HUES48 (cell line): ENCODE data around the gene TBC1D24.

ENCODE experiments used
- H3K27ac ChIP-seq: one replicate; pipeline ENCODE4 v1.7.0; 2013; ENCODE audit warnings: low read depth, low read length, inconsistent platforms
- H3K27me3 ChIP-seq: 2 replicates; pipeline ENCODE4 v1.6.1; 2013; ENCODE audit warnings: mild to moderate bottlenecking, low read length; ENCODE audit not compliant: control insufficient read depth, insufficient read depth
- H3K36me3 ChIP-seq: 2 replicates; pipeline ENCODE4 v1.6.1; 2013; ENCODE audit warnings: low read length; ENCODE audit not compliant: control insufficient read depth, insufficient read depth
- H3K4me1 ChIP-seq: 2 replicates; pipeline ENCODE4 v1.6.1; 2013; ENCODE audit warnings: mild to moderate bottlenecking, low read length; ENCODE audit not compliant: control insufficient read depth, insufficient read depth
- H3K4me3 ChIP-seq: 2 replicates; pipeline ENCODE4 v1.5.1; 2013; ENCODE audit warnings: mild to moderate bottlenecking, low read depth, low read length
- H3K9ac ChIP-seq: 2 replicates; pipeline ENCODE4 v1.6.1; 2013; ENCODE audit warnings: mild to moderate bottlenecking, low read depth, low read length, moderate library complexity
- H3K9me3 ChIP-seq: 2 replicates; pipeline ENCODE4 v1.6.1; 2013; ENCODE audit warnings: low read length; ENCODE audit not compliant: control insufficient read depth, insufficient read depth

Gene TBC1D24

DNA sequence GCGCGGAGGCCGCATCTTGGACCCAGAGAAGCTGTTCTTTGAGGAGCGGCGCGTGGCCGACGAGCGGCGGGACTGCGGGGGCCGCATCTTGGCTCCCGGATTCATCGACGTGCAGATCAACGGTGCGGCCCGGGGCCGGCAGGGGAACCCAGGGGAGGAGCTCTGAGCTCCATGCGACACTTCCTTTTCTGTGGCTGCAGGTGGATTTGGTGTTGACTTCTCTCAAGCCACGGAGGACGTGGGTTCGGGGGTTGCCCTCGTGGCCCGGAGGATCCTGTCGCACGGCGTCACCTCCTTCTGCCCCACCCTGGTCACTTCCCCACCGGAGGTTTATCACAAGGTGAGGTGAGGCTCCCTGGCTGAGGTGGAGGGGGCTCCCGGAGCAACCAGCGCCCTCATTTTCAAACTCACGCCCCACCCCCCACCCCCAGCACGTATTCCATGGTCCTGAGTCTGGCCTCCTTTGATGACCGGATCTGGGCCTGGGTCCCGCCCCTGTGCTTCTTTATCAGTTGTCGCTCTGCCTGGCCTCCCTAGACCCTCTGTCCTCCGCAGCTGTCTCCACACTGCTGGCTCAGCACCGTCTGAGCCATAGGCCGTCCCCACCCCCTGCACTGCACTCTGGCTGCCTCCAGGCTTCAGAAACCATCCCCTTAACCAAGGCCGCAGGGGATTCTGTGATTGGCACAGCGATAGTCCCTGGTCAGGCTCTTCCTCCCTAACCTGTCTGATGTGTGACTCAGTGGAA lies 46.0 kb downstream of the TBC1D24 start:
- Histone ChIP-seq H3K36me3 (peaks cover 32% of the 10 kb centered on the region), H3K9ac (peak overlapping the region; percentile 74), H3K4me3 (peak overlapping the region; percentile 73), H3K27ac (peak overlapping the region; percentile 47), H3K4me1 (peaks cover 6% of the 10 kb centered on the region; the same call in 1 of the 2 replicates), H3K9me3 (no peaks in the 10 kb centered on the region), H3K27me3 (no peaks in the 10 kb centered on the region)

DNA sequence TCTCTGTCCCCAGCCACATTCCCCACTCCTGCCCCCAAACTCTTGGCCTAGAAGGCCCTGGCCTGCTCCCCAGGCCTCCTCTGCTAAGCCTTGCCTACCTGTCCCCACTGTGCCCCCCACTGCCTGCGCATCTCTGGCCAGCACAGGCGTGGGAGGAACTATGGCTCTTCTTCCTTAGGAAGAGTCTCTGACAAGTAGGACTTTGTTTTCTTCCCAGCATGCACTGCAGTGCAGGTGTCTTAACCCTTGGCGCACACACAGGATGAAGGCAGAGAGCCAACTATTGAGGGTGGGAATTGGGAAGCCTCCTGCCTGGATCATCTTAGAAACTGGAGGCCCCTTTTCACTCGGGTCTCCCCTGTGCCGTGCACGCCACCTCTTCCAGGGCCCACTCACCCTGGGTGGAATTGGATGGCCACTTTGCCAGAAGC lies 48.9 kb downstream of the TBC1D24 start:
- peaks cover 6% of the 10 kb centered on the region; the same call in 1 of the 2 replicates for H3K4me1 ChIP-seq
- H3K27ac ChIP-seq = no peak overlapping the region
- no peaks in the 10 kb centered on the region for H3K9me3 ChIP-seq
- H3K27me3 ChIP-seq = no peaks in the 10 kb centered on the region
- H3K4me3 ChIP-seq = no peak overlapping the region
- H3K36me3 ChIP-seq = peaks cover 52% of the 10 kb centered on the region
- H3K9ac ChIP-seq = no peak overlapping the region

DNA sequence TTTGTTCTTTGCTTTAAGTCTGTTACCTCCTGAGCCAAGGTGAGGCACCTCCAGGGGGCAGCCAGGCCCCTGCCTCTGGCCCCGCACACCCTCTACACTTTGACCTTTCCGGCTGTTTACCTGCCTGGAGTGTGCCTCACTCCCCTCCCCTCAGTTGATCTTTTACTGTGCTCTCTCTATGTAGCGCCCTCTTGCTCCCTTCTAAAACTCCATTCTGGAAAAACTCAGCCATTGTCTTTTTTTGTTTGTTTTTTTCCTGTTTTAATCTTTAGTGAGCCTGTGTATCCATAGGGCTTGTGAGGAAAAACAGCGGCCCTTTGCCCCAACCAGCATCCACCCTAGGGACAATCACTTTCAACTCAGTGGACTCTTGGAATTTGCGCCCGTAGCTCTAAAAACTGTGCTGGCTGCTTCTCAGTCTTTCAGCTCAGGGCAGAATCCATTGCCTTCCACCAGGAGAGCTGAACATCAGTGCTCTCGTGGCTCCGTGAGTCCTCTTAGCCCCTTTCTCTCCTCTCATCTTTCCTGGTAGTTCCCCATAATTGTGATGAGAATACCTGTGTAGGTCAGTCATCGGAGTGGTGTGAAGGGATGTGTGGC lies 49.5 kb downstream of the TBC1D24 start:
- Histone ChIP-seq H3K4me1 (peaks cover 6% of the 10 kb centered on the region; the same call in 1 of the 2 replicates), H3K27ac (no peak overlapping the region), H3K4me3 (no peak overlapping the region), H3K9me3 (no peaks in the 10 kb centered on the region), H3K9ac (no peak overlapping the region), H3K36me3 (peaks cover 58% of the 10 kb centered on the region), H3K27me3 (no peaks in the 10 kb centered on the region)

DNA sequence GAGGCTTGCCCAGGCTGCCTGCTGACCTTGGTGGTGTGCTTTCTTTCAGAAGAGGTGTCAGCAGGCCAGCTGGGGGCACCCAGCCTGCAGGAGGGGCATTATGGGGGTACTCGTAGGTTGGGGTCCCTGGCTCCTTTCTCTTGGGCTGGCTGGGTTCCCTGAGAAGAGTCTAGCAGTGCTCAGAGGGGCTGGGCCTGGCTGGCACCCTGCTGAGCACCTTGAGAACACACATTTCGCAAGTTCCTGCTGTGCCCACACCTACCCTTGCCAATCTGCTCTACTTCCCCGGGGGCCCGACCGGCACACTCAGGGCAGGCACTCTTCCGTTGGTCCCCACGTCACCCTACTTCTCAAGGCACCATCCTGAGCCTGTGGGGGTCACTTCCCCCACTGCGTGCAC lies 51.2 kb downstream of the TBC1D24 start:
- Histone ChIP-seq H3K4me1 (peaks cover 2% of the 10 kb centered on the region; the same call in 1 of the 2 replicates), H3K9me3 (no peaks in the 10 kb centered on the region), H3K27ac (no peak overlapping the region), H3K36me3 (peaks cover 59% of the 10 kb centered on the region), H3K9ac (no peak overlapping the region), H3K4me3 (no peak overlapping the region), H3K27me3 (no peaks in the 10 kb centered on the region)

DNA sequence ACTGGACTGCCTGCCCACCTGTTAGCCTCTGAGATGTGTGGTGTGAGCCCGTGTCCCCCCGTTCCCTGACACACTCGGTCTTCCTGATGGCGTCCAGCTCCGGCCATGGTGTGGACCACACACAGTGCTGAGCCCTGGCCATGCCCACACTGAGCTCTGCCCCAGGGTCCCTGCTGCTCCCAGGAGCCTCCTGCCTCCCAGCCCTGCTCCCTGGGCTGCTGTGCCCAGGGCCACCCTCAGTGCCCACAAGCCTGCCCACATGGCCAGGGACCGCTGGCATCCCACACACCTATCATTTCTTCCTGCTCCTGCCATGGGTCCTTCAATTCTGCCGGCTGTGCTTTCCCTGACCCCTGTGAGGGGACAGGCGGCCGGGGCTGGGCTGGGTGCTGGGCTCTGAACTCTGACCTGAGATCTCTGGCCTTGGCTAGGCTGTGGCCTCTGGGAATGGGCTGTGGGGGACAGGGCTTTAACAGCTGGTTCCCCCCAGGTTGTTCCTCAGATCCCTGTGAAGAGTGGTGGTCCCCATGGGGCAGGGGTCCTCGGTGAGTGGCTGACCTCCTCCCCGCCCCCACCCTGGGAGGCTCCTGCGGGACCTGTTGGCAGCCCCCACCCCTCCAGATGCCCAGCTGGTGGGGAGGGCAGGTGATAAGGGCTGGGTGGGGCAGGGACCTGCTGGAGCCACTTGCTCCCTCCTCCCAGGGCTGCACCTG lies 52.3 kb downstream of the TBC1D24 start:
- Histone ChIP-seq H3K4me1 (no peaks in the 10 kb centered on the region; the same call in 1 of the 2 replicates), H3K4me3 (no peak overlapping the region), H3K9me3 (no peaks in the 10 kb centered on the region), H3K27ac (no peak overlapping the region), H3K9ac (no peak overlapping the region), H3K36me3 (peaks cover 55% of the 10 kb centered on the region), H3K27me3 (no peaks in the 10 kb centered on the region)

DNA sequence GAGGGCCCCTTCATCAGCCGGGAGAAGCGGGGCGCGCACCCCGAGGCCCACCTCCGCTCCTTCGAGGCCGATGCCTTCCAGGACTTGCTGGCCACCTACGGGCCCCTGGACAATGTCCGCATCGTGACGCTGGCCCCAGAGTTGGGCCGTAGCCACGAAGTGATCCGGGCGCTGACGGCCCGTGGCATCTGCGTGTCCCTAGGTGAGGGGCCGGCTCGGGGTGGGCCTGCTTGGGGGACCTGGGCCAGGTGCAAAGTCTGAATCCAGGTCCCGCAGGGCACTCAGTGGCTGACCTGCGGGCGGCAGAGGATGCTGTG lies 52.8 kb downstream of the TBC1D24 start:
- Histone ChIP-seq H3K27ac (no peak overlapping the region), H3K9ac (no peak overlapping the region), H3K4me3 (no peak overlapping the region), H3K9me3 (no peaks in the 10 kb centered on the region), H3K36me3 (peaks cover 54% of the 10 kb centered on the region), H3K4me1 (no peaks in the 10 kb centered on the region; the same call in 1 of the 2 replicates), H3K27me3 (no peaks in the 10 kb centered on the region)

DNA sequence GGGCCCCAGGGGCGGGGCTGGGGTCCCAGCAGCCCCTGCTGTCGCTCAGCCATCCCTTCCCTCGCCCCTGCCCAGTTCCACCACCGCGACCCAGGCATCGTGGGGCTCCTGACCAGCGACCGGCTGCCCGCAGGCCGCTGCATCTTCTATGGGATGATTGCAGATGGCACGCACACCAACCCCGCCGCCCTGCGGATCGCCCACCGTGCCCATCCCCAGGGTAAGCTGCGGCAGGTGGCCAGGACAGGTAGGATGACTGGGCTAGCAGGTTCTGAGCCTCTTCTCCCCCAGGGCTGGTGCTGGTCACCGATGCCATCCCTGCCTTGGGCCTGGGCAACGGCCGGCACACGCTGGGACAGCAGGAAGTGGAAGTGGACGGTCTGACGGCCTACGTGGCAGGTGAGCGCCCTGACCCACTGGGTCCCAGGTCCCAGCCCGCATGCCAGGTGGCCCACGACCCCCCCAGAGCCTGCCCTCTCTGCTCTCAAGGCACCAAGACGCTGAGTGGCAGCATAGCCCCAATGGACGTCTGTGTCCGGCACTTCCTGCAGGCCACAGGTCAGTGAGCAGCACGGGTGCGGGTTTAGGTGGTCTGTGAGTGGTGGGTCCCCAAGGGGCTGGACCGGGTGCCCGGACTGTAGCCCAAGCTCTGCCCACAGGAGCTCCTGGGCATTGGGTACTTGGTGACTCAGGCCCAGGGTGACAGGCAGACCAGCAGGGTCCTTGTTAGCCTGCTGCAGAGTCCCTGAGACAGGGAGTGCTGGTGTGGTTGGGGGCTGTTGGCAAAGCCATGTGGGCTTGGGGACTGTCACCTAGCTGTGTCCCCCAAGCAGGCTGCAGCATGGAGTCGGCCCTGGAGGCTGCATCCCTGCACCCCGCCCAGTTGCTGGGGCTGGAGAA lies 53.5 kb downstream of the TBC1D24 start:
- Histone ChIP-seq H3K9me3 (no peaks in the 10 kb centered on the region), H3K27ac (no peak overlapping the region), H3K4me1 (no peaks in the 10 kb centered on the region; the same call in 1 of the 2 replicates), H3K36me3 (peaks cover 49% of the 10 kb centered on the region), H3K9ac (no peak overlapping the region), H3K4me3 (no peak overlapping the region), H3K27me3 (no peaks in the 10 kb centered on the region)

DNA sequence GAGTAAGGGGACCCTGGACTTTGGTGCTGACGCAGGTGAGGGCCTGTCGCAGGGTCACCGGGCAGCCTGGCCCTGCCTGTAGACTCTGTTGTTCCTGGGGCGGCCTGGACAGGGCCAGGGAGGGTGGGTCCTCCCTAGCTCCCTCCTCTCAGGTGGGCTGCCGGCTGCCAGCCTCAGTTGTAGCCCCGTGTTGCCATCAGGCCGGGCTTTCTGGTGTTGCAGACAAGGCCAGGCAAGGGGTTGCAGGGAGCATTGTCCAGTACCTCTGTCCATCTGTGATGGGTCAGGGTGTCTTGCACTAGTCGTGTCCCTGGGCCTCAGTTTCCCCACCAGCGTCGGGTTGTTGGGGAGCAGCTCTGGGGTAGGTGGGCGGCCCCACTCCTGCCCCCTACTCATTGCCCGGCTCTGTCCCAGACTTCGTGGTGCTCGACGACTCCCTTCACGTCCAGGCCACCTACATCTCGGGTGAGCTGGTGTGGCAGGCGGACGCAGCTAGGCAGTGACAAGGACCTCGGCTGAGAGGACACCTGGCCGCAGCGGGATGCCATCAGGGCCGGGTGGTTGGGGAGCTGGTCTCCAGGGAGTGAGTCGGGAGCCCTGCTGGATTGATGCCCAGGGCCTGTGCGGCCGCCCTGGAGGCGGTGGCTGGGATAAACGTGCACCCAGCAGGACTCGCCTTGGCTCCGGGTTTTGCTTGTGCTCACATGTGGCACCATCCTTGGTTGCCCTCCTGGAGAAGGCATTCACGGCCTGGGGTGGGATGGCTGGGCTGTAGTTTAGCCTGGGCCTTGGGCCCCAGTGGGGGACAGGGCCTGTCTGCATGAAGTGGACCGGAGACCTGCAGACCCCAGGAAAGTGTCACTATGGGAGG lies 54.4 kb downstream of the TBC1D24 start:
- Histone ChIP-seq H3K9ac (no peak overlapping the region), H3K27ac (no peak overlapping the region), H3K27me3 (no peaks in the 10 kb centered on the region), H3K36me3 (peaks cover 40% of the 10 kb centered on the region), H3K4me1 (no peaks in the 10 kb centered on the region; the same call in 1 of the 2 replicates), H3K4me3 (no peak overlapping the region), H3K9me3 (no peaks in the 10 kb centered on the region)

DNA sequence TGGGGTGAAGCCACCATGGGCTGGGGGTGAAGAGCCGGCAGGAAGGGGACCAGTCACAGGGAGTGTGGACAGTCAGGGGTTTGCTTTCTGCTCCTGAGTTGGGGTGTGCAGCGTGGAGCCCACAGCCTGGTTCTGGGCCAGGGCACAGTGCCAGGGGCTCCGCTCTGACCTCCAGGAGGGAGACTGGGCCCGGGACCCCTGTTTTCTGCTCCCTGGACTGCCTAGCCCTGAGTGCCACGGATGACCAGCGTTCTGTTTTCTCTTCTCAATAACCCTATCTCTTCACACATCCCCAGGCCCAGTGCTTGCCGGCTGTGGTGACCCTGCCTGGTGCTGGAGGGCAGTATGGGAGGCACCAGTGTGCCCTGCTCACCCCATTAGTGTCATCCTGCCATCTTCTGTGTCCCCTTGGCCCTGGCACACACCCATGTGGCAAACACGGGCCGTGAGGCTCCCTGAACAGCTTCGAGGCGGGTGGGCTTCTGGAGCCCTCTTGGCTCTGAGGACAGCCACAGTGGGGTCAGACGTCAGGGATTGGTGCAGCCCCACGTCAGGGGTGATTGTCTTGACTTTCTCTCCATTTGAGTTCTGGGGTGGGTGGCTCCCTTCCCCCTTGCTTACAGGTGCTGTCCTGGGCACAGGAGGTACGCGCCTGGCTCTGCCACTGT lies 55.2 kb downstream of the TBC1D24 start:
- Histone ChIP-seq H3K27ac (no peak overlapping the region), H3K27me3 (no peaks in the 10 kb centered on the region), H3K9ac (no peak overlapping the region), H3K36me3 (peaks cover 33% of the 10 kb centered on the region), H3K9me3 (no peaks in the 10 kb centered on the region), H3K4me3 (no peak overlapping the region), H3K4me1 (no peaks in the 10 kb centered on the region; the same call in 1 of the 2 replicates)
